HG02610 (cell line): ENCODE data around the gene WDR74.
A peak's percentile ranks its signal among the peaks of the same experiment; 100 is the strongest.
"Not testable (repeated sequence)": the region's sequence is repeated elsewhere in the genome, so short reads cannot be mapped to it uniquely, and the experiment has no call there.

Experiments used
- ATAC-seq: cut with Tn5 transposase; IDR thresholded peaks from one replicate; pipeline ENCODE4 v1.9.1; 2021; ENCODE audit warnings: mild to moderate bottlenecking, moderate library complexity; ENCODE audit not compliant: unreplicated experiment

Gene WDR74

DNA sequence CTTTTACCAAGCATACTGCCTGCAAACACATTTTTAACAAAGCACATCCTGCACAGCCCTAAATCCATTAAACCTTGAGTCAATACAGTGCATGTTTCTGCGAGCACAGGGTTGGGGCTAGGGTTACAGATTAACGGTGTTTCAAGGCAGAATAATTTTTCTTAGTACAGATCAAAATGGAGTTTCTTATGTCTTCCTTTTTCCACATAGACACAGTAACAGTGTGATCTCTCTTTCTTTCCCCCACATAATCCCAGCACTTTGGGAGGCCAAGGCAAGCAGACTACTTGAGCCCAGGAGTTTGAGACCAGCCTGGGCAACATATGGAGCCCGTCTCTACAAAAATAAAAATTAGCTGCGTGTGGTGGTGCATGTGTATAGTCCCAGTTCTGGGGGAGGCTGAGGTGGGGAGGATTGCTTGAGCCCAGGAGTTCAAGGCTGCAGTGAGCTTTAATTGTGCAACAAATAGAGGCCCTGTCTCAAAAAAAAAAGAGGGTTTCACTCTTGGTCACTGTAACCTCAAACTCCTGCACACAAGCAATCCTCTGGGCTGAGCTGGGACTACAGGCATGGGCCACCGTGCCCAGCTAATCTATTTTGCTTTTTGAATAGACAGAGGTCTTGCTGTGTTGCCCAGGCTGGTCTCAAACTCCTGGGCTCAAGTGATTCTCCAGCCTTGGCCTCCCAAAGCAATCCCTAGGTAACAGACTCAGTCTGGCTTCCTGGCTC, 21.6 kb upstream of the WDR74 start:
- ATAC-seq = no peak

DNA sequence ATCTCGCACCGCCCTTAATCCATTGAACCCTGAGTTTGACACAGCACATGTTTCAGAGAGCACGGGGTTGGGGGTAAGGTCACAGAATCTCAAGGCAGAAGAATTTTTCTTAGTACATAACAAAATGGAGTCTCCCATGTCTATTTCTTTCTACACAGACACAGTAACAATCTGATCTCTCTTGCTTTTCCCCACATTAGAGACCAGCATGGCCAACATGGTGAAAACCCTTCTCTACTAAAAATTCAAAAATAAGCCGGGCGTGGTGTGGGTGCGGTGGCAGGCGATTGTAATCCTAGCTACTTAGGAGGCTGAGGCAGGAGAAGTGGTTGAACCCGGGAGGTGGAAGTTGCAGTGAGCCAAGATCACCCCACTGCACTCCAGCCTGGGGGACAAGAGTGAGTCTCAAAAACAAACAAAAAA, 19.9 kb upstream of the WDR74 start:
- ATAC-seq = not testable (repeated sequence)

DNA sequence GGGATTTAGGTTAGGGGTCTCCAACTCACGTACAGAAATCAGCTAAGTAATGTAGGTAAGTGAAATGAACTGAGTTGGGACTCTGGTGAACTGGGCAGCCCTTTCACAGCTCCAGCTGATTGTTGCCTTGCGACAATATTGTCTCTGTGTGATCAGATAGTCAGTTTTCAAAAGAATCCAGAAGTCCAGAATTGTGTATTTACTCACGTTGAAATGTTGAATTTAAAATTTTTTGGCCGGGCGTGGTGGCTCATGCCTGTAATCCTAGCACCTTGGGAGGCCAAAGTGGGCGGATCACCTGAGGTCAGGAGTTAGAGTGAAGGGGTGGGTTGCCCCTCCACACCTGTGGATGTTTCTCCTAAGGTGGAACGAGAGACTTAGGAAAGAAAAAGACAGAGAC, 18.8 kb upstream of the WDR74 start:
- no peak for ATAC-seq

DNA sequence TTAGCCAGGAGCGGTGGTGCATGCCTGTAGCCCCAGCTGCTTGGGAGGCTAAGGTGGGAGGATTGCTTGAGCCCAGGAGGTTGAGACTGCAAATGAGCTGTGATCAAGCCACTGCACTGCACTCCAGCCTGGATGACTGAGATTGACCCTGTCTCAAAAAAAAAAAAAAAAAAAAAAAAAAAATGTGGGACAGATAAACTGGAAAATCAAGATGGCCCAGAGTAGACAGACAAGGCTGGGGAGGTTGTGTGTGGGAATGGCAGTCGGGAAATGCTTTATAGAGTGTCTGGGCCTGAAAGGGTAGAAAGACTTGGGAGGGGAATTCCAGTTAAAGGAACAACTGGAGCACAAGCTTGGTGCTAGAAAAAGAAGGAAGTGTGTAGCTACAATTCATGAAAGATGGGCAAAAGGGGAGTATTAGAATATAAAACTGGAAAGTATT, 18.2 kb upstream of the WDR74 start:
- ATAC-seq = no peak

DNA sequence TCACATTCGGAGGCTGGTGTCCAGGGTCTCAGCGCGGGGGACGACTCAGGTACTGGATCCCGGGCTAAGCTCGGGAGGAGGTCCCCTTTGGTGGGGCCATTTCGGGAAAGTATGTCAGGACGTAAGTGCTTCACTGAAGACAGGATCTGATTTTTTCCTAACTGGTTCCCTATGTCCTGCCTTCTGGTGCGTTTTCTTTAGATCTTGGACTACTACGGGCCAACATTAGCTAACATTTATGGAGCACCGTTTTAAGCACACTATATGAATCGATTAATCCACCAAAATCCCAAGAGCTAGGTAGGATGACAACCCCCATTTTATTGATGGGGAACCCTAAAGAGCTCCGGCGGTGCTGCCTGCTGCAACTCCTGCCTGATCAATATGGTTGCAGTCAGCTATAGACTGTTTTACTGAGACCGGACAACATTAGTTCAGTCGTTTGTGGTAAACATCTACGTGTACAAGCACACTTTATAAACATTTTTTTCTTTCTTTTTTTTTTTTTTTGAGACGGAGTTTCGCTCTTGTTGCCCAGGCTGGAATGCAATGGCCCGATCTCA, 17.0 kb upstream of the WDR74 start:
- ATAC-seq = no peak

DNA sequence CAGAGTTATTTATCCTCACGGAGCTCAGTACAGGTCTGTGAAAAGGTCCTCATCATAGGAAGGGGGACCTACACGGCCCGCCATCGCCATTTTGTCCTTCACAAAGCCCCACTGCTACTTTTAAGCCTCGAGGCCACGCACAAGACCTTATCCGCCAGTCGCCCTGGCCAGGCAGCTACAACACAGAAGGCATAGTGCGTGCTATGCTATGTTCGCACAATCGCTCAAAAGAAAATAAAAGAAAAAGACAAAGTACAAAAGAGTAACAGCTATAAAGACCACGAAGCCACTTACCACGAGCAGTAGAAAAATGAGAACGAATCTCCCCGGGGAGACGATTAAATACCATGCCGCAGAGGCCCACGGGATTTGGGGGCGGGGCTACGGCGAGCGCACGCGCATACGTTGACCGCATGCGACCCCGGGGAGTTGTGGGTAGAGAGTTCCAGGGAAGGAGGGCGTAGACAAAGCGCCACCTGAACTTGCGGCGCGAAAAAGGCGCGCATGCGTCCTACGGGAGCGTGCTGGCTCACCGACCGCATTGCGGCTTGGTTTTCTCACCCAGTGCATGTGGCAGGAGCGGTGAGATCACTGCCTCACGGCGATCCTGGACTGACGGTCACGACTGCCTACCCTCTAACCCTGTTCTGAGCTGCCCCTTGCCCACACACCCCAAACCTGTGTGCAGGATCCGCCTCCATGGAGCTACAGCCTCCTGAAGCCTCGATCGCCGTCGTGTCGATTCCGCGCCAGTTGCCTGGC, 16.4 kb upstream of the WDR74 start:
- ATAC-seq = peak; percentile 87

DNA sequence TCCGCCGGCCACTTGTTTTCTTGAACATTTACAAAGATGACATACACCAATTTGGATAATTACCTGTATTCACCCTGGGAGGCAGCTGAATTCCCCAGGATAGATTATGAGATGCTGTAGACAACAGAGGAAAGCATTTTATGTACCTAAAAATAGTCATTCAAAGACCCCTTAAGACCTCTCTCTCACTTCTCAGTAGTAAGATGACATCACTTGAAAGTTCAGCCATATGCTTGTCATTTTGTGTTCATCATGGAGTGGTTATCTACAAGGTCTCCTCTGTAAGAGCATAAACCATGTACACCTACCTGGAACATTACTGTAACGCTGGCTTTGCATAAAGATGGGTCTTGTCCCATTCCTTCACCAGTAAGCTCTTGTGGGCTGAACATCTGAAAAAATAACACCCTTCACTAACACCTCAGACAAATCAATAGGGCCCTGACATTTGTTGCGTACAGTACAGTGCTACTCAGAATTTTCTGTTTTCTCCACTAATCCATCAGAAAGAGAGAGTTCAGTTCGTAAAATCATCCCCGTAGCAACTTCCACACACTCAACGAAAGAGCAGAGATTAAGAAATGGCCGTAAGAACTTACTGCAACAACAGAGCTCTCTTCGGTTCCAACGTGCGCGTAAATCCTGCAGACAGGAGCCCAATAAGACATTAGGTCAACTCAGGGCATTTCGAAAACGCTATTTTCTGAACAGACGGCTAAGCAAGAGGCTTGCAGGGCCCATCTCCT, 15.6 kb upstream of the WDR74 start:
- no peak for ATAC-seq

DNA sequence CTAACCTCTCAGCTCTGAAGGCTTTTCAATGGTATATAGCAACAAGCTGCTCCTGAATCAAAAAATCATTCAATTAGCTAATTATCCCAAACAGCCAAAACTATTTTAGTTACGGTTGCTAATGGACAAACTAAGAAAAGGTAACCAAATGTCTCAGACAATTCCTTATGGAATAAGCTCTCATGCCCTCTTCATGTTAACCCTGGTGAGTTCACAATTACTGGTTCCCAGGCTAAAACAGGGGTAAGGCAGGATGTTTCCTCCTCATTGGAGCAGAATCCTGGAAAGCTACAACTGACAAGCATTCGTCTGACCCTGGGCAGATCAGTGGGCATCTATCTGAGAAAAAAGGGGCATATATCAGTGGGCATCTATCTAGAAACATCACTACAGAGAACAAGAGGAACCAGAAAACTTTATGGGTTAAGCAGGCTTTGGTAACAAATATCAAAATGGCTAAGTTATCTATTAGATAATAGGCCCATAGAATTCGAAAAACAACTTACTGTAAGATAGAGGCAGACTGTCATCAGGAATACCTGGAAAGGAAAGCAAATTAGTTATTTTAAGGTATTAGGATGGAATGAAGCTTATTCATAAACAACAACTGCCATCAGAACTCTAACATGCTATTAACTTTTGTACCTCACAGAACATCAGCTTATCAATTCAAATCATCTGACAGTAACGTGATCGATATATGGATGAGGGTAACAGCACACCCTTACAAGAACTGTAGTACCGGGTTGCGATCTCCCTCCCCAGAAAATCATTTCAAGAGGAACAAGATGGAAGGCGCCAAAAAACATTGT, 14.8 kb upstream of the WDR74 start:
- no peak for ATAC-seq

DNA sequence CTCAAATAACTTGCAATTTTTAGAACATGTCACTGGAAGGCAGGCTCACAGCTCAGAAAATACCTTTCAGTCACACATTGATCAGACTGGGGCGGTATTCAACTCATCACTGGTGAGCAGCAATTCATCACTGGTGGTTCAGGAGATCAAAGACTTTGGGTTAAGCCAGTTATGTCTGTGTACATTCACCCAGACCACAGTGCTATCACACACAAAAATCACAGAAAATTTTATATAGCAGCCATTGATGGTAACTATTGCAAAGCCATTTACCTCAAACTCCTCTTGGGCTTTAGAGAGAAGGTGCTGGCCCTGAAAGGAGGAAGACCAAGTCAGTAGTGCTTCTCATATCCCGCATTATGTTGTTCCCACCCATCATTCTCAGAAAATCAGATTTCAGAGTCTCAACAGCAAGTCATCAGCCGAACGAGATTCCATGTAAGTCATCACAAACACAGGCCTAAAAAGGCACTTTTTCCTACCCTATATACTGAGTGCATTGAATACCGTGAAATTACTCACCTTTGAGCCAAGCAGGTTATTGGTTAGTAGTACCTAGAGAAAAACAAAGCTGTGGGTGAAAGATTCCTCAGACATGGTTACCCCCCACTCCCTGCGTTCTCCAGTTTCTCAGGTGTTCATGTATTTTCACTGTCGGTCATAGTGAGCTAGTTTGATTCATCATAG, 14.0 kb upstream of the WDR74 start:
- ATAC-seq = no peak

DNA sequence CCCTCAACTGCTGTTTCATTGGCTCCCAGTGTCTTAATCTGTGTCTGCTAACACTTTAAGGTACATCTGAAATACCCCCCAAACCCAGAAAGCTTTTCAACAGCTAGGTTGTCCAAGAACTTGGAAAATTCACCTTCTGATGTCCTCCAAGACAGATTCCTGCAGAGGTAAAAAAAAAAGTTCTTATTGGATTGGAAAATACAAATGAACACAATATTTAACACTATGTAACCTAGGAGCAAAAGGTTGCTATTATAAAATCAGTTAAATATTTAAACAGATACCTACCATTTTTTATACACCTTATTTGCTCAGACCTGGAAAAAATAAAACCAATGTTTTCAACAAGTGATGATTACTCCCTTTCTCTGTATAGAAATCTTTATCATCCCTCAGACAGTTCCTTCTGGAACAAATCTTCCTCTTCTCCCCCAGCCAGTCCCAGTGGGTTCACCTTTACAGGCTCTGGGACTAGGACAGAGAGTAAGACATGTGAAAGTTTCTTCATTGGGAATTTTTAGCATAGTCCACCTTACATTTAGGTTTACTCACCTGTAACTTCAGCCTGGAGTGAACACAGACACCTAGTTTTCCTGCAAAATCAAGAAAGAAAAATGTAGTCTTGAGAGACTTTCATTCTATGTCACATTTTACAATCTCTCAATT, 13.3 kb upstream of the WDR74 start:
- ATAC-seq = no peak

DNA sequence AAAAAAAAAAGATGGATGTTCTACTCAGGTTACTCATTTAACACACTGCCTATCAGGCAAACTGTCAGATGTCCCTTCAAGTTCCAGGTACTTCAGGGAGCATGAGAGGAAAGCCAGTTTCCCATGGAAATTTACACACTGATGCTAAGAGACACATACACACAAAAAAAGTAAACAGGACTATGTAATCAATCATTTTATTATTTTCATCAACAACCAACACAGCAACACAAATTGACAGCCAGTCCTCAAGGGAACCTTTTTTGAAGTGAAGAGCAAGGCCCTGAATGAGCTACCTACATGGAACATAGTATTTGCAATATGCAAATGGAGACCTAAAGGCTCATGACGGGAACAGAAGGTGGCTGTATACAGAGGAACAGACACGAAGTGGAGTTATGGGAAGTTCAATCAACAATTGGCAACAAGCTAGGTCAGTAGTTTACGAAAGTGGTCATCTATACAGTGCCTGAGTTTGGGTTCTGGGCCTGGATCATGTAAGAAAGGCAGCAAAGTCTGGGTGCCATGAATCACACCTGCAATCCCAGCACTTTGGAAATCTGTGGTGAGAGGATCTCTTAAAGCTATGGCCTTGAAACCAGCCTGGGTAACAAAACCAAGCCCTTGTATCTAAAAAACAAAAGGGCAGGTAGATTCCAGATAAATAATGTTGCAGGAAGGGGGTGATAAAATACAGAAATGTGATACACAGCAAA, 12.6 kb upstream of the WDR74 start:
- no peak for ATAC-seq

DNA sequence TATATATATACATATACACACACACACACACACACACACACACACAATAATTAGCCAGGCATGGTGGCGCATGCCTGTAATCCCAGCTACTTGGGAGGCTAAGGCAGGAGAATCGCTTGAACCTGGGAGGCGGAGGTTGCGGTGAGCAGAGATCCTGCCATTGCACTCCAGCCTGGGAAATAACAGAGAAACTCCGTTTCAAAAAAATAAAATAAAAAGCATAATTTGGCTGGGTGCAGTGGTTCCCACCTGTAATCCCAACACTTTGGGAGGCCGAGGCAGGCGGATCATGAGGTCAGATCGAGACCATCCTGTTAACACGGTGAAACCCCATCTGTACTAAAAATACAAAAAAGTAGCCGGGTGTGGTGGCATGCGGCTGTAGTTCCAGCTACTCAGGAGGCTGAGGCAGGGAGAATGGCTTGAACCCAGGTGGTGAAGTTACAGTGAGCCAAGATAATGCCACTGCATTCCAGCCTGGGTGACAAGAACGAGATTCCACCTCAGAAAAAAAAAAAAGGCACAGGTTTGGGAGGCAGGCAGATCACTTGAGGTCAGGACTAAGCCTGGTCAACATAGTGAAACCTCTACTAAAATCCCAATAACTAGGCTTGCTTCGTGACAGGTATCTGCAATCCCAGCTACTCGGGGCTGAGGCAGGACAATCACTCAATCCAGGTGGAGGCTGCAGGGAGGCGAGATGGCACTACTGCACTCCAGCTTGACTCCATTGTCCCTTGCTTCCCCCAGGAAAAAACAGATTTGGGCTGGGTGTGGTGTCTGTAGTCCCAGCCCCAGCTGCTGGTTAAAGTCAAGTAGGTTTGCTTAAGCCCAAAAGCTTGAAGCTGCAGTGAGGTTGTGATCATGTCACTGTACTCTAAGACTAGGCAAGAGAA, 11.8 kb upstream of the WDR74 start:
- ATAC-seq = no peak

DNA sequence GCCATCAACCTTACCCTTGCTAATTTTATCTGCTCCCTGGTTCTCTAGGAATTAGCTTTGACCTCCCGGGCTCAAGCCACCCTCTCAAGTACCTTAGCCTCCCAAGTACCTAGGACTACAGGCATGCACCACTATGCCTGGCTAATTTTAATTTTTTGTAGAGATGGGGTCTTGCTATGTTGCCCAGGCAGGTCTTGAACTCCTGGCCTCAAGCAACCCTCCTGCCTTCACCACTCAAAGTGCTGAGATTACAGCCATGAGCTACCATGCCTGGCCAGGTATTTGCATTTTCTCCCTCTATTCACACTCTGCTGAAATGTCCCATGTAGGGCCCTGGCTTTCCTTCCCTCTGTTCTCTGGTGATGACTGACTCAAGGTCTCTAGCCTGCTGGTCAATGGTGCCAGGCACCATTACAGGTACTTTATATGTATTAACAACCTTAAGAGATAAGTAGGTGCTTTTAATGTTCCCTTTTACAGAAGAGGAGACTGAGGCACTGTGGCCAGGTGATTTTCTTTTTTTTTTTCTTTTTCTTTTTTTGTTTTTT, 8.5 kb upstream of the WDR74 start:
- ATAC-seq = no peak

DNA sequence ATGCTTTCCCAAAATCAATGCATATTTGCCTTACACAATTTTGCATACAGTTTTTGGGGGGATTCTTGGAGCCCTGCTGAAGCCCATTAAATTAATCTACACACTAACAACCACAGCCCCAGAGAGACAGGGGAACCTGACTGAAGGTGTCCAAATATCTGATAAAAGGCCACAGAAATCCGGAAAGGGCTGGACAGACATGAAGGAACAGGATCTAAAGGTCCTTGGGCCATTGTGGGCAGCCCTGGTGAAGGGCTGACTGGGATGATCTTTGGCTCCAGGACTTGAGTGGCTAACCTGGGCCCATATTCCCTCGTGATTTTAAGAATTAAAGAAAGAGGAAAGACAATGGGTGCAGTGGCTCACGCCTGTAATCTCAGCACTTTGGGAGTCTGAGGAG, 6.8 kb upstream of the WDR74 start:
- ATAC-seq = no peak

DNA sequence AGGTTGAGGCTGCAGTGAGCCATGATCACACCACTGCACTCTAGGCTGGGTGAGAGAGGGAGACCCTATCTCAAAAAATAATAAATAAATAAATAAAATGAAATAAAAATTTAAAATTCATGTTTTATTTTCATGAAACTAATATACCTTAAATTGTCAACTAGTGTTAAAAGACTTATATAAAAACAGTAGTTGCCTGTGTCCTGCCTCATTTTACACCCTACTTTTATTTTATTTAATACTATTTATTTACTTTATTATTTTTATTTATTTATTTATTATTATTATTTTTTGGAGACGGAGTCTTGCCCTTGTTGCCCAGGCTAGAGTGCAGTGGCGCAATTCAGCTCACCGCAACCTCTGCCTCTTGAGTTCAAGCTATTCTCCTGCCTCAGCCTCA, 4.8 kb upstream of the WDR74 start:
- no peak for ATAC-seq

DNA sequence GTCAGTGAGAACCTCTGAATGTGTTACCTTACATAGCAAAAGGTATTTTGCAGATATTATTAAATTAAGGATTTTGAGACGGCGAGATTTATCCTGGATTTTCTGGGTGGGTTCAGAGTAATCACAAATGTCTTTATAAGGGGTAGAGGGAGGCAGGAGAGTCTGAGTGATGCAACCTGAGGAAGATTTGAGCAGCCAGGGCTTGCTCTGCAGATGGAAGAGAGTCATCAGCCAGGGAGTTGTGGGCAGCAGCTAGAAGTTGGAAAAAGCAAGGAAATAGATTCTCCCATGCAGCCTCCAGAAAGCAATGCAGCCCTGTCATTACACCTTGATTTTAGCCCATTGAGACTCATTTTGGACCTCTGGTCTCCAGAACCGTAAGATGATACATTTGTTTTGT, 4.1 kb upstream of the WDR74 start:
- ATAC-seq = no peak

DNA sequence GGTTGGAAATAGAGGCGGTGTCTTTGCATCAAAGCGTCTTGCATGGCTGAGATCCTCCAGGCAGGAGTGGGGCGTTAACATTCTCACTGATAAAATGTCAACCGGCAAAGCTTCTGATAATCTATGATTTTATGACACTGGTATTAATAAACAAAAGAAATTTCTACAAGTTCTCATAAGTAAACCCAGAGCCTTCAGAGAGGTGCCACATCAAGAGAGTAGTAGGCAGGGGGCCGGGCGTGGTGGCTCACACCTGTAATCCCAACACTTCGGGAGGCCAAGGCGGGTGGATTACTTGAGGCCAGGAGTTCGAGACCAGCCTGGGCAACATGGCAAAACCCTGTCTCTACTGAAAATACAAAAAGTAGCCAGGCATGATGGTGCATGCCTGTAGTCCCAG, 3.5 kb upstream of the WDR74 start:
- ATAC-seq = not testable (repeated sequence)
